Erythroblast (primary cell): ENCODE measurements around the gene ATRX.

ENCODE experiments used
- GATA1 ChIP-seq: IDR thresholded peaks from 2 replicates; pipeline ENCODE4 v1.6.1; 2011; ENCODE audit warnings: low read depth, mild to moderate bottlenecking, control low read depth, low read length, moderate library complexity
- POLR2A ChIP-seq: IDR thresholded peaks from 2 replicates; pipeline ENCODE4 v1.6.1; 2011; ENCODE audit warnings: mild to moderate bottlenecking, low read length

- no peak for TF ChIP-seq POLR2A
- no peak for TF ChIP-seq GATA1
Observed at GRCh38 chrX:77502951-77503525, 283.0 kb downstream of the ATRX start.
